ENCODE results near the gene ARRDC3. TPM values are rescaled to one million over a fixed set of nuclear protein-coding genes. Genes with fewer than 3 reads are reported as not detected.

ARRDC3 gene
- total and polyA plus RNA-seq, 9 of the 15 experiments (the other 6 are each of a cell fraction or from before 2014, with no cell fraction given): 15.3 to 58.1 (median 39.4) TPM

- Histone ChIP-seq H3K4me3 (no peak overlapping the region), H3K9ac (ENCODE audit: insufficient read depth in 1 of 2, low read depth in 2 of 2, low read length in 2 of 2) (no peak overlapping the region), H3K79me2 (ENCODE audit: control insufficient read depth, insufficient read depth, low read length) (no peaks in the 10 kb centered on the region), H3K27ac (ENCODE audit: extremely low read depth, low read depth, low read length) (no peak overlapping the region), H3K36me3 (ENCODE audit: control insufficient read depth, insufficient read depth, low read length) (no peaks in the 10 kb centered on the region), H4K20me1 (replicated peaks; ENCODE audit: control insufficient read depth, insufficient read depth, low read length) (no peaks in the 10 kb centered on the region), H3K4me1 (replicated peaks in 1 of 2; ENCODE audit: control insufficient read depth in 2 of 2, insufficient read depth in 2 of 2, low read length in 2 of 2) (no peaks in the 10 kb centered on the region), H3K4me2 (ENCODE audit: insufficient read depth, low read length) (no peak overlapping the region), H3K9me3 (replicated peaks; ENCODE audit: control insufficient read depth, insufficient read depth, low read depth, low read length) (no peaks in the 10 kb centered on the region), H3K27me3 (ENCODE audit: control insufficient read depth in 2 of 2, insufficient read depth in 2 of 2, low read length in 2 of 2) (no peaks in the 10 kb centered on the region), H2AFZ (ENCODE audit: low read depth, low read length) (no peak overlapping the region), H3K9me1 (ENCODE audit: control insufficient read depth, insufficient read depth, low read length) (no peaks in the 10 kb centered on the region)
- ChIA-PET POLR2A (interaction anchor here (1.4 to 1.6 kb wide), 2 partner anchors 13 to 31 kb away, joined by 4 read pairs; no protein-coding TSS in a partner anchor), CTCF (ENCODE audit: low intra/inter-chr PET ratio) (interaction anchor here (0.7 kb wide), 1 partner anchor 410 kb away, joined by 3 read pairs; no protein-coding TSS in a partner anchor)
- intact Hi-C loops (cut with micrococcal nuclease): no loop called here
- no peak for FAIRE-seq
- no peak for DNase-seq (ENCODE audit: extremely low read depth in 1 of 4, low spot score in 3 of 4)
- no TSS peak for BruUV-seq (replicated peaks)
- TF ChIP-seq NFRKB (IDR thresholded peaks at IDR 0.05; ENCODE audit: low read depth) (no peak), CBX1 (IDR thresholded peaks at IDR 0.05; ENCODE audit: low read depth) (no peak), CHD1 (IDR thresholded peaks at IDR 0.05; ENCODE audit: low read length) (no peak), DNMT1 (IDR thresholded peaks at IDR 0.05) (no peak), ZNF212 (CRISPR knock-in tag; IDR thresholded peaks at IDR 0.05) (no peak), HEY1 (CRISPR knock-in tag; IDR thresholded peaks at IDR 0.05; ENCODE audit: borderline replicate concordance) (no peak), IRF2 (CRISPR knock-in tag; IDR thresholded peaks at IDR 0.05) (no peak), ZNF589 (CRISPR knock-in tag; IDR thresholded peaks at IDR 0.05; ENCODE audit: low read depth) (no peak)
- in situ Hi-C loops (cut with MboI): no loop called here
- ATAC-seq: no peak
These were observed 14.7 kb upstream of the ARRDC3 start for GRCh38 chr5:91397791-91398190.
